GM08714 (cell line): ENCODE data around the gene MRPL21.

Experiments used
- H3K4me3 ChIP-seq: fragments of 200-500 bp; sonication (Bioruptor generic); 2 replicates; pipeline ENCODE4 v1.5.1; 2014; ENCODE audit warnings: mild to moderate bottlenecking, low read length, inconsistent platforms
- ZNF274 ChIP-seq: IDR thresholded peaks from 2 replicates; pipeline ENCODE4 v1.6.1; 2012; ENCODE audit warnings: mild to moderate bottlenecking, low read depth, low read length

The MRPL21 gene

GRCh38 chr11:68854273-68854958, 49.2 kb downstream of the MRPL21 start:
- no peak for TF ChIP-seq ZNF274
- no peak overlapping the region for H3K4me3 ChIP-seq

GRCh38 chr11:68852628-68853027, 51.0 kb downstream of the MRPL21 start:
- H3K4me3 ChIP-seq, result no peak overlapping the region
- no peak for TF ChIP-seq ZNF274

- H3K4me3 ChIP-seq, result no peak overlapping the region
- no peak for TF ChIP-seq ZNF274
These were observed 55.2 kb downstream of the MRPL21 start for GRCh38 chr11:68848429-68848828.

- TF ChIP-seq ZNF274, result no peak
- H3K4me3 ChIP-seq, result no peak overlapping the region
These were observed 56.2 kb downstream of the MRPL21 start for GRCh38 chr11:68847395-68847794.

- TF ChIP-seq ZNF274, result no peak
- no peak overlapping the region for H3K4me3 ChIP-seq
These were observed 58.2 kb downstream of the MRPL21 start for GRCh38 chr11:68845351-68846002.

- TF ChIP-seq ZNF274, result no peak
- no peak overlapping the region for H3K4me3 ChIP-seq
These were observed 58.8 kb downstream of the MRPL21 start for GRCh38 chr11:68844801-68845200.

- no peak overlapping the region; the same call in 1 of the 2 replicates for H3K4me3 ChIP-seq
These were observed 59.3 kb downstream of the MRPL21 start for GRCh38 chr11:68844376-68844775.

GRCh38 chr11:68843703-68844312, 59.8 kb downstream of the MRPL21 start:
- H3K4me3 ChIP-seq, result peak overlapping the region; percentile 61; the same call in 1 of the 2 replicates
- no peak for TF ChIP-seq ZNF274

More at GRCh38 chr11:68844376-68844775, 59.3 kb downstream of the MRPL21 start:
- no peak for TF ChIP-seq ZNF274

- peak overlapping the region; percentile 61; the same call in 1 of the 2 replicates for H3K4me3 ChIP-seq
- TF ChIP-seq ZNF274, result no peak
These were observed 60.5 kb downstream of the MRPL21 start for GRCh38 chr11:68843052-68843561.

GRCh38 chr11:68842427-68843051, 61.1 kb downstream of the MRPL21 start:
- TF ChIP-seq ZNF274, result no peak
- peak overlapping the region; percentile 61; the same call in 1 of the 2 replicates for H3K4me3 ChIP-seq

- TF ChIP-seq ZNF274, result no peak
- H3K4me3 ChIP-seq, result peak within 1 kb of the TSS; percentile 72; the same call in 1 of the 2 replicates
These were observed 61.8 kb downstream of the MRPL21 start, which contains the start of gene CPT1A for GRCh38 chr11:68841718-68842426. TSS of gene CPT1A (minus strand) at chr11:68841916. CDS start at chr11:68815474, 26,442 bp downstream.
